ENCODE data around the gene F13B. TPM values are rescaled to one million over a fixed set of nuclear protein-coding genes. Genes with fewer than 3 reads are reported as not detected.
"Not testable (repeated sequence)": the region's sequence is repeated elsewhere in the genome, so short reads cannot be mapped to it uniquely, and the experiment has no call there.

The F13B gene
- total RNA-seq, 1 donor from 2014 or later = not detected

DNA sequence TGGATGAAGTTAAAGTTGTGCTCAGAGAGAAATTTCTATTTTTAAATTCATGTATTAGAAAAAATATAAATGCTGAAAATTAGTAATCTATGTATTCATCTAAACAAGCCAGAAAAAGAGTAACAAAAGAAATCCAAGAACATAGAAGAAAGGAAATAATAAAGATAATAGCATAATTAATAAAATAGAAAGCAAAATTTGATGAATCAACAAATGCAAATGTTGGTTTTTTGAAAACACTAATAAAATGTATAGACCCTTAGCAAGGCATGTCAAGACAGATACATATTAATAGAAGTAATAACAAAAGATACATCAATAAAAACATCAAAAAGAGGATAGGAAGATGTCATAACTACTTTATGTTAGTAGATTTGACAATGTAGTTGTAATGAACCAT is 18.0 kb downstream of the F13B start:
- intact Hi-C loops (cut with micrococcal nuclease) = no loop called here
- H3K27me3 Mint-ChIP-seq = no peaks in the 10 kb centered on the region
- DNase-seq (no peak), ATAC-seq (ENCODE audit: low read depth) (no peak)
- CTCF ChIA-PET = no interaction called here
- no peaks in the 10 kb centered on the region for H3K36me3 Mint-ChIP-seq (ENCODE audit: low read depth)
- H3K4me1 Mint-ChIP-seq = no peaks in the 10 kb centered on the region
- H3K4me3 Mint-ChIP-seq = no peak overlapping the region
- POLR2A ChIA-PET = no interaction called here
- no peak overlapping the region for H3K27ac Mint-ChIP-seq
- TF ChIP-seq CTCF (IDR thresholded peaks at IDR 0.05) = no peak
- peaks cover 10% of the 10 kb centered on the region for H3K9me3 Mint-ChIP-seq

- Mint-ChIP-seq H3K27ac (no peak overlapping the region), H3K4me3 (no peak overlapping the region), H3K27me3 (peaks cover 4% of the 10 kb centered on the region), H3K4me1 (no peaks in the 10 kb centered on the region), H3K9me3 (peaks cover 5% of the 10 kb centered on the region), H3K36me3 (ENCODE audit: low read depth) (no peaks in the 10 kb centered on the region)
- ChIA-PET CTCF (no interaction called here), POLR2A (no interaction called here)
- no peak for ATAC-seq (ENCODE audit: low read depth)
- intact Hi-C loops (cut with micrococcal nuclease) = no loop called here
- DNase-seq = no peak
- TF ChIP-seq CTCF (IDR thresholded peaks at IDR 0.05) = no peak
These were observed 24.3 kb downstream of the F13B start for GRCh38 chr1:197042676-197043341.

DNA sequence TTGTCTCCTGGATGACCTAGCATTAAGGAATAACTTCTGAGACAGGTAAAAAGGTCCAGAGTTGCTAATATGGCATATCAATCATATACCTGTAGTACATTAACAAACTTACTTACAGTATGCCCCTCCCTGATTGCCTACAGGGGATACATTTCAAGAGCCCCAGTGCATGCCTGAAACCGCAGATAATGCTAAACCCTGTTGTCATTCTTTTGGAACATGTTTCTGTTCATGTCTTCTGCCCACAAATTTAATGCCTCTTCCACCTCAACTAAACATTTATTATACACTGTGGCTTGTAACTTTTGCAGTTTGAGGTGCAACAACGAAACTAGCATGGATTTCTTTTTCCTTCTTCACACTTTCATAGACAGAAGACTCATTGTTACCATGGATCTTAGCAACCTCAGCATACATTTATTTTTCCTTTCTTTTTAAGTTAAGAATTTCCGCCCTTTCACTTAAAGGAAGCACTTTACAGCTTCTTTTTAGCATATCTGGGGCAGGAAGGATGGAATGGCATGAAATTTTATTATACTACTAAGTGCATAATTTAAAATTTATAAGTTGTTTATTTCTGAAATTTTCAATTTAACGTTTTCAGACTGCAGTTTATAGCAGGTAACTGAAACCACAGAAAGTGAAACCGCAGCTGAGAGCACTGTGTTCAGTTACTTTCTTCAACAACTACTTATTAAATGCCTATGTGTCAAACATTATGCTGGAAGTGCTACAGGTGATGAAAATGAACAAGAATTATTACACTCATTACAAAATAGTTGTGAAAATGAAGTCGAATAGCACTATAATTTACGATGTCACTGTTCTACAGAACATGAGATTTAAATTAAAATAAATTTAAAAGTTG is 25.3 kb downstream of the F13B start:
- POLR2A ChIA-PET = no interaction called here
- intact Hi-C loops (cut with micrococcal nuclease) = no loop called here
- no peaks in the 10 kb centered on the region for H3K4me1 Mint-ChIP-seq
- H3K36me3 Mint-ChIP-seq (ENCODE audit: low read depth) = no peaks in the 10 kb centered on the region
- no peak for DNase-seq
- H3K9me3 Mint-ChIP-seq = no peaks in the 10 kb centered on the region
- no peak for ATAC-seq (ENCODE audit: low read depth)
- no peak overlapping the region for H3K4me3 Mint-ChIP-seq
- H3K27ac Mint-ChIP-seq = no peak overlapping the region
- CTCF ChIA-PET = no interaction called here
- no peak for TF ChIP-seq CTCF (IDR thresholded peaks at IDR 0.05)
- peaks cover 4% of the 10 kb centered on the region for H3K27me3 Mint-ChIP-seq

GRCh38 chr1:197036861-197037260 is 30.2 kb downstream of the F13B start:
- no peaks in the 10 kb centered on the region for H3K9me3 Mint-ChIP-seq
- no peak for TF ChIP-seq CTCF (IDR thresholded peaks at IDR 0.05)
- H3K4me3 Mint-ChIP-seq = no peak overlapping the region
- intact Hi-C loops (cut with micrococcal nuclease) = no loop called here
- CTCF ChIA-PET = no interaction called here
- H3K27me3 Mint-ChIP-seq = no peaks in the 10 kb centered on the region
- H3K36me3 Mint-ChIP-seq (ENCODE audit: low read depth) = no peaks in the 10 kb centered on the region
- POLR2A ChIA-PET = no interaction called here
- no peak overlapping the region for H3K27ac Mint-ChIP-seq
- no peak for DNase-seq
- H3K4me1 Mint-ChIP-seq = no peaks in the 10 kb centered on the region
- ATAC-seq (ENCODE audit: low read depth) = no peak

DNA sequence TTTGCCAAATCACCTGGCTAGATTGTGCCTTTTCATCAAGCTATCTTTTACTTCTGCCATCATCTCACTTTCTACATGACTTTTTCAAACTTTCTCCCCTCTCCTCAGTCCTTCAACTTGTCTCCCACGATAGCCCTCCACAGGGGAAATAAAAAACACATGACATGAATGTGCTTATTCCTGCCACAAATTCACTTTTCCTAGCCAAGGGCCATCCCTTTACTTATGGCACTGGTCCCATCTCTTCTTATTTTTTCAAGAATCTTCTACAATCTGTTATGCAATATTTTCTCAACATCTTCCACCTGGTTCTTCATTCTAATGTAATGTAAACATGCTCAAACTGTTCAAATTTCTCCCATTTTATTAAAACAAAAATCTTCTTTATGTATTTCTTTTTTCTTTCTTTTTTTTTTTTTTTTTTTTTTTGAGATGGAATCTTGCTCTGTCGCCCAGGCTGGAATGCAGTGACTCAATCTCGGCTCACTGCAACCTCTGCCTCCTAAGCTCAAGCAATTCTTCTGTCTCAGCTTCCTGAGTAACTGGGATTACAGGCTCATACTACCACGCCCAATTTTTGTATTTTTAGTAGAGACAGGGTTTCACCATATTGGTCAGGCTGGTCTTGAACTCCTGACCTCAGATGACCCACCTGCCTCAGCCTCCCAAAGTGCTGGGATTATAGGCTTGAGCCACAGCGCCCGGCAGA is 32.3 kb downstream of the F13B start:
- H3K9me3 Mint-ChIP-seq; DNase-seq; POLR2A ChIA-PET; ATAC-seq (ENCODE audit: low read depth); H3K4me1 Mint-ChIP-seq; H3K27ac Mint-ChIP-seq; intact Hi-C loops (cut with micrococcal nuclease); H3K4me3 Mint-ChIP-seq; CTCF ChIA-PET; H3K27me3 Mint-ChIP-seq; H3K36me3 Mint-ChIP-seq (ENCODE audit: low read depth): not testable (repeated sequence)
